Measurements from ENCODE around the gene HOXC6. TPM values are rescaled to one million over a fixed set of nuclear protein-coding genes. Genes with fewer than 3 reads are reported as not detected.

HOXC6 gene
- polyA plus RNA-seq, 3 donors from 2014 or later, result not detected

DNA sequence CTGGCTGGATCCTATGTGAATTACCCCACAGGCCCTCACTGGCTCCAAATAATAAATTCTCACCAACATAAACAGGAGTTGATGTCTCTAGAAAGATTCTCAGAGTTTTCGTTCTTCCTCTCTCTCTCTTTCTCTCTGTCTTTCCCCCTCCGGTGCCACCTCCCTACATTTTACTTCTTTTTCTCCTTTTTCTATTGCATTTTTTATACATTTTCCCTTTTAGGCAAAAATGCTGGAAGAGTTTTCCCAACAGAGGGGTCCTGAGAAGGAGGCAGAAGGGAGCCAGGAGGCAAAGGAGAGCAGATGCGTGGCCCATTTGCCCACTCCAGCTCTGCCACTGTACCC, 826 bp upstream of the HOXC6 start:
- Mint-ChIP-seq H3K4me1 (peaks cover 0 to 6% of the 10 kb centered on the region in 2 donors), H3K9me3 (peaks cover 0 to 2% (median 0%) of the 10 kb centered on the region in 6 donors), H3K27ac (no peak overlapping the region), H3K36me3 (no peaks in the 10 kb centered on the region), H3K4me3 (peak overlapping the region in 1 of 5 donors; percentile 11), H3K27me3 (ENCODE audit: low read depth in 3 of 3) (peaks cover 38 to 67% (median 65%) of the 10 kb centered on the region in 3 donors)
- DNase-seq, result no peak

DNA sequence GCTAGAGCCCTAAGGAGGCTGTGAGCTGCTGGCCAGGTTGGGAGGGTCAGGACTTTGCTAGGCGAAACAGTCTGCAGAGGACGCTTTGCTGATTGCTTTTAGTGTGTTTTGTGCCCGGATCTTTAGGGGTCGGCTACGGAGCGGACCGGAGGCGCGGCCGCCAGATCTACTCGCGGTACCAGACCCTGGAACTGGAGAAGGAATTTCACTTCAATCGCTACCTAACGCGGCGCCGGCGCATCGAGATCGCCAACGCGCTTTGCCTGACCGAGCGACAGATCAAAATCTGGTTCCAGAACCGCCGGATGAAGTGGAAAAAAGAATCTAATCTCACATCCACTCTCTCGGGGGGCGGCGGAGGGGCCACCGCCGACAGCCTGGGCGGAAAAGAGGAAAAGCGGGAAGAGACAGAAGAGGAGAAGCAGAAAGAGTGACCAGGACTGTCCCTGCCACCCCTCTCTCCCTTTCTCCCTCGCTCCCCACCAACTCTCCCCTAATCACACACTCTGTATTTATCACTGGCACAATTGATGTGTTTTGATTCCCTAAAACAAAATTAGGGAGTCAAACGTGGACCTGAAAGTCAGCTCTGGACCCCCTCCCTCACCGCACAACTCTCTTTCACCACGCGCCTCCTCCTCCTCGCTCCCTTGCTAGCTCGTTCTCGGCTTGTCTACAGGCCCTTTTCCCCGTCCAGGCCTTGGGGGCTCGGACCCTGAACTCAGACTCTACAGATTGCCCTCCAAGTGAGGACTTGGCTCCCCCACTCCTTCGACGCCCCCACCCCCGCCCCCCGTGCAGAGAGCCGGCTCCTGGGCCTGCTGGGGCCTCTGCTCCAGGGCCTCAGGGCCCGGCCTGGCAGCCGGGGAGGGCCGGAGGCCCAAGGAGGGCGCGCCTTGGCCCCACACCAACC, 1.5 kb downstream of the HOXC6 start:
- H3K27me3 Mint-ChIP-seq (ENCODE audit: low read depth in 3 of 3), result peaks cover 39 to 72% (median 71%) of the 10 kb centered on the region in 3 donors
- peaks cover 15 to 26% of the 10 kb centered on the region in 2 donors for H3K4me1 Mint-ChIP-seq
- DNase-seq, result no peak
- peaks cover 0 to 2% (median 0%) of the 10 kb centered on the region in 6 donors for H3K9me3 Mint-ChIP-seq
- no peak overlapping the region for H3K27ac Mint-ChIP-seq
- no peak overlapping the region for H3K4me3 Mint-ChIP-seq
- H3K36me3 Mint-ChIP-seq, result no peaks in the 10 kb centered on the region

DNA sequence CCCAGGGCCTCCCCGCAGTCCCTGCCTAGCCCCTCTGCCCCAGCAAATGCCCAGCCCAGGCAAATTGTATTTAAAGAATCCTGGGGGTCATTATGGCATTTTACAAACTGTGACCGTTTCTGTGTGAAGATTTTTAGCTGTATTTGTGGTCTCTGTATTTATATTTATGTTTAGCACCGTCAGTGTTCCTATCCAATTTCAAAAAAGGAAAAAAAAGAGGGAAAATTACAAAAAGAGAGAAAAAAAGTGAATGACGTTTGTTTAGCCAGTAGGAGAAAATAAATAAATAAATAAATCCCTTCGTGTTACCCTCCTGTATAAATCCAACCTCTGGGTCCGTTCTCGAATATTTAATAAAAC, 2.2 kb downstream of the HOXC6 start:
- no peak for DNase-seq
- Mint-ChIP-seq H3K36me3 (no peaks in the 10 kb centered on the region), H3K4me3 (peak overlapping the region in 1 of 5 donors; percentile 22), H3K27ac (no peak overlapping the region), H3K4me1 (peaks cover 20 to 32% of the 10 kb centered on the region in 2 donors), H3K9me3 (peaks cover 0 to 2% (median 0%) of the 10 kb centered on the region in 6 donors), H3K27me3 (ENCODE audit: low read depth in 3 of 3) (peaks cover 40 to 72% (median 69%) of the 10 kb centered on the region in 3 donors)

DNA sequence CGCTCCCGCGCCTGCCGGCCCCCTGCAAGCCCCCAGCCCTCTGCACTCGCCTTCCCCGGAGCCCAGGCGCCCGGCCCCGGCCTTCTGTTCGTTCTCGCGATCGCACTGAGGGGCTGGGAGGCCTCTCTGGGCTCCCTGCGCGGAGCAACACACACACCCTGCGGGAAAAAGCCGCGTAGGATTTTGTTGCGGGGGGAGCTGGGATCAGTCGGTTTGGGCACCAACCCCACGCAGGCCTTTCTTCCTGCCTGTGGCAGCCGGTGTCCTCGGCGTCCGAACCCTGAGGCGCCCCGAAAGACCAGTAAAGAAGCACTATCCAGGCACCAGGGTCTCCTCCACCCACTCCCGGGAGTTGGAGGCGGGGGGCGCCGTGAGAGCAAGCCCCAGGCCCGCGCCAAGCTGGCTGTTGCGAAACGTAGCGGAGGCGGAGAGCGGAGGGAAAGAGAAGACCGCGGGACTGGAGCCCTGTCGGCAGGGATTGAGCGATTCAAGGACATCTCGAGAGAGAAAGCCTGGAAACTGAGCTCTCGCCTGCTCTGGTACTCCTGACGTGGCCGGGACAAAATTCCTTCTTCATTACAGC, 2.7 kb downstream of the HOXC6 start:
- Mint-ChIP-seq H3K9me3 (peaks cover 0 to 2% (median 0%) of the 10 kb centered on the region in 6 donors), H3K27ac (no peak overlapping the region), H3K36me3 (no peaks in the 10 kb centered on the region), H3K27me3 (ENCODE audit: low read depth in 3 of 3) (peaks cover 40 to 68% (median 67%) of the 10 kb centered on the region in 3 donors), H3K4me3 (no peak overlapping the region), H3K4me1 (peaks cover 20 to 32% of the 10 kb centered on the region in 2 donors)
- no peak for DNase-seq

DNA sequence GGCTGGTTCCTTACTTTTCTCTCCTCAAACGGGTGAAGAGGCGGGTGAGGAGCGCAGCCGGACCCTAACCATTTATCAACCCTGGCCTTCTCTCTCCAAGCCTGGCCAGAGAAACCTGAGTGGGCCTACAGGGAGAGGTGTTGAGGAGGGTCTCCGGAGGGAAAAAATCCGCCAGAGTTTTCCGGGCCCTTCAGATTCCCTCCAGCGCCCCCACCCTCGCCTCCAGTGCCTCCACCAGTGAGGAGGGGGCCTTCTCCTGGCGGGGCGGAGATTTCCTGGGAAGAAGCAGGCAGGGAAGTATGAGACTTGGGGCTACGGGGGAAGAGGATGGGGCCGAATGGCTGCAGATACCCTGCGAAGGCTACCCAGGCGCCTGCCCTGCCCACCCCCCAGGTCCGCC, 3.2 kb downstream of the HOXC6 start:
- Mint-ChIP-seq H3K4me1 (peaks cover 20 to 32% of the 10 kb centered on the region in 2 donors), H3K27me3 (ENCODE audit: low read depth in 3 of 3) (peaks cover 42 to 65% (median 64%) of the 10 kb centered on the region in 3 donors), H3K36me3 (no peaks in the 10 kb centered on the region), H3K9me3 (peaks cover 0 to 2% (median 0%) of the 10 kb centered on the region in 6 donors), H3K4me3 (no peak overlapping the region), H3K27ac (no peak overlapping the region)
- DNase-seq, result no peak

DNA sequence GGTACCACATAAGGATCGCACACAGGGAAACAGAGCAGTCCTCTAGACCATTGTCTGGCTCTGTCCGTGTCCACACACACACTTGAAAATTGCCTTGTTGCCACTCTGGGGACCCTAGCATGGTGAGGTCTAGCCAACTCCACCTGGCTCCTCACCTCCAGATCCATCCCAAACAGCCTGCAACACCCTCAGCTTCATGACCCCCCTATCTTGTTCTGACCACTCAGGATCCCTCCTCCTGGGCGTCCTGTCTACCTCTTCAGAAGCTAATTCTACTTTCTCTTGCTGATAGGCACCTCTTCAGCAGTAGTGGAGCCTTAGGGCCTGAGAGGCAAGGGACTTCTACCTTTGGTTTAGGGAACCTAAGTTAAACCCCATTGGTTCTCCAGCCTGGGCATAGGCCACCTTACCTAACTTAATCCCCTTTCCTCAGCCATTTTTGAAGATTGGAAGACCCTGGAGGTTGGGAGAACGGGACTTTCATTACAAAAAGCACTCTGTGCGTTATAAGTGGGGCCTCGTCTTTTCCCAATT, 3.9 kb downstream of the HOXC6 start:
- Mint-ChIP-seq H3K27me3 (ENCODE audit: low read depth in 3 of 3) (peaks cover 37 to 63% (median 60%) of the 10 kb centered on the region in 3 donors), H3K9me3 (peaks cover 0 to 2% (median 0%) of the 10 kb centered on the region in 6 donors), H3K4me3 (peak overlapping the region in 1 of 5 donors; percentile 20), H3K4me1 (peaks cover 20 to 32% of the 10 kb centered on the region in 2 donors), H3K27ac (no peak overlapping the region), H3K36me3 (no peaks in the 10 kb centered on the region)
- DNase-seq, result no peak

DNA sequence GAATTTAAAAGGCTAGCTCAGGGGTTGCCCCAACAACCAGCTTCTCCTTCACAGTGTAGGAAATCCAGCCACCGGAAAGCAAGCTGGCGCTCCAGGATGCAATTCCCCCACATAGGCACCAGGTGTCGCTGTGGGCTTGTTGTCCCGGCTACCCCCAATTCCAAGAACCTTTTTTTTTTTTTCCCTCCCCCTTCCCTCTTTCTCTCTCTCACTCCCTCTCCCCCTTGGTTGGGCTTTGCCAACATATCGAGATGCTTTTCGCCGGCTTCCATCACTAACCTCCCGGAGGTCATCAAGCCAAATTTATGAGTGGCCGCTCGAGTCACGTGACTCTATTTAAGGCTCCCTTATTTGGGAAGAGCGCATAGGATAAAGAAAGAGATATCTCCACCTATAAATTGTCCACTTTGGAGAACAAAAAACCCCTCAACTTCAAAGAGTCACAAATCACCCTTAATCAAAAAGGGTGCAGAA, 4.4 kb downstream of the HOXC6 start, which contains the start of gene HOXC5:
HOXC5 (plus strand) TSS at position 424 of the 474 bp plus-strand sequence. CDS start 73 bp downstream, outside the sequence.
- Mint-ChIP-seq H3K27me3 (ENCODE audit: low read depth in 3 of 3) (peaks cover 37 to 63% (median 59%) of the 10 kb centered on the region in 3 donors), H3K27ac (peak within 1 kb of the TSS in 1 of 6 donors; percentile 14), H3K9me3 (peaks cover 0 to 2% (median 0%) of the 10 kb centered on the region in 6 donors), H3K36me3 (no peaks in the 10 kb centered on the region), H3K4me3 (peak within 1 kb of the TSS; percentile 72 to 91 (median 84)), H3K4me1 (peaks cover 20 to 32% of the 10 kb centered on the region in 2 donors)
- DNase-seq, result peak; percentile 67 to 73 (median 73)

DNA sequence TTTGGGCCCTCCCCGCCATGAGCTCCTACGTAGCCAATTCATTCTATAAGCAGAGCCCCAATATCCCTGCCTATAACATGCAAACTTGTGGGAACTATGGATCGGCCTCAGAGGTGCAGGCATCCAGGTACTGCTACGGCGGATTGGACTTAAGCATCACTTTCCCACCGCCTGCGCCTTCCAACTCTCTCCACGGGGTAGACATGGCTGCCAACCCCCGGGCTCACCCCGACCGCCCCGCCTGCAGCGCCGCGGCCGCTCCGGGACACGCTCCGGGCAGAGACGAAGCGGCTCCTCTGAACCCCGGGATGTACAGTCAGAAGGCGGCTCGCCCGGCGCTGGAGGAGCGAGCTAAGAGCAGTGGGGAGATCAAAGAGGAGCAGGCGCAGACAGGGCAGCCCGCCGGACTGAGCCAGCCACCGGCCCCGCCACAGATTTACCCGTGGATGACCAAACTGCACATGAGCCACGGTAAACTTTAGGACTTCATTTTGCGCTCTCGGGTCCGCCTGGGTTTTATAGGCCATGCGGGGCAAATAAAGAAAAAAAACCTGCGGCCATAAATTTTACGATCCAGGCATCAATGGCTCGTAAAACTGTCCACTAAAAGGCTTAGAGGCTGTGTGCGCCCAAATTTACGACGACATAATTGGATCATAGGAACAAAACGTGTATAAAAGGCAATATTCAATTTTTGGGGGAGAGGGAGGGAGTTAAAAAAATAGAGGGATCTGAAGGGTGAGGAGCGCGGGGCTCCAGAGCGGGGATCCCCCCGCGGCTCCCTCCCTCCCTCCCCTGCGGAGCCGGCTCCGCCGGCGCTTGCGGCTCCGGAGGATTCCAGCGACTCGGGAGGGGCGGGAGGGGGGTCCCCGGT, 5.1 kb downstream of the HOXC6 start:
- peak overlapping the region in 1 of 6 donors; percentile 14 for H3K27ac Mint-ChIP-seq
- peaks cover 20 to 31% of the 10 kb centered on the region in 2 donors for H3K4me1 Mint-ChIP-seq
- peaks cover 37 to 61% (median 58%) of the 10 kb centered on the region in 3 donors for H3K27me3 Mint-ChIP-seq (ENCODE audit: low read depth in 3 of 3)
- H3K4me3 Mint-ChIP-seq, result peak overlapping the region; percentile 72 to 91 (median 84)
- peaks cover 0 to 2% (median 0%) of the 10 kb centered on the region in 6 donors for H3K9me3 Mint-ChIP-seq
- DNase-seq, result peak in 1 of 3 donors; percentile 34
- no peaks in the 10 kb centered on the region for H3K36me3 Mint-ChIP-seq

DNA sequence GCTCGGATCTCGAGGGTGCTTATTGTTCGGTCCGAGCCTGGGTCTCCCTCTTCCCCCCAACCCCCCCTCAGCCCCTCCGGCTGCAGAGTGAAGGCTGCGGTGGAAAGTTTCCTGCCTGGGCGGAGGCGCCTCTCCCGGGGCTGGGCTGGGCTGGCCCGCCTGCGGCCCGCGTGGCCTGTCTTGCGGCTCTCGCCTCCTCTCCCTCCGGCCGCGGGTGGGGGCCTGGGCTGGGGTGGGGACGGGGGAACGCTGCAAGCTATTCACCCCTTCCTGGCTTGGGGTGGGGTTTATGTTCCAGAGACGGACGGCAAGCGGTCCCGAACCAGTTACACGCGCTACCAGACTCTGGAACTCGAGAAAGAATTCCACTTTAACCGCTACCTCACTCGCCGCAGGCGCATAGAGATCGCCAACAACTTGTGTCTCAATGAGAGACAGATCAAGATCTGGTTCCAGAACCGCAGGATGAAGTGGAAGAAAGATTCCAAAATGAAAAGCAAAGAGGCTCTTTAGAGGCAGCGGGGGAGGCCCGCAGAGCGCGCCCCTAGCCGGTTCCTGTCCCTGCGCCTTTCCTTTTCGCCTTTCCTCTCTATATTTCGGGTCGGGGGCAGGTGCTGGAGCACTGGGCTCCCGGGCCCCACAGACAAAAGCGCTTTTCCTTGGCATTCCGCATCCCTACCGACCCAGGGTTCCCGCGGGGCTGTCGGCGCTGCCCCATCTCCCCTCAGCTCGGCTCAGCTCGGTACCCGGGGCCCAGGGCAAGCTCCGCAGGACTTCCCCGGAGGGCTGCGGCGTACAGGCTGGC, 5.9 kb downstream of the HOXC6 start:
- no peak overlapping the region for H3K27ac Mint-ChIP-seq
- peaks cover 0 to 2% (median 0%) of the 10 kb centered on the region in 6 donors for H3K9me3 Mint-ChIP-seq
- H3K4me3 Mint-ChIP-seq, result peak overlapping the region; percentile 71 to 90 (median 82)

DNA sequence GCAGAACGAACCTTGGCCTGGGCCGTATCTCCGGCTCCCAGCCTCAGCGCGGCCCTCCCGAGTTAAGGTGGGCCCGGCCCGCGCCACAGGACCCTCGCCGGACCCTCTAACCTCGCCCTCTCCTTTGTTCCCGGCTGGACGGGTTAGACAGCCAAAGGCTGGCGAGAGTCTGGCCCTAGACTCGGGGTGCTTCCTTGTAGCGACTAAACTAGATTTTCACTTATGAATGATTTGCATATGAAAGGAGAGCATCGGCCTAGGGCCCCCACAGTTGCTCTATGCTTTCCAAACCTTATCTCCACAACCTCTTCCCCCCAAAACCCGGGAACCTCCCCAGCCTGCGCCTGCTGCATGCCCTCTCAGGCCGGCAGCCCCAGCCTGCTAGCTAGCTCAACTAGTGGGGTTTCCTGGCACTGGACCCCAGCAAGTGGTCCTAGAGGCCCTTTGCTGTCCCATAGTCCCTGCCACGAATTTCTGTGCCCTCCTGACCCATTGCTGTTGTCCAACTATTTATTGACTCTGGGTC, 6.6 kb downstream of the HOXC6 start:
- Mint-ChIP-seq H3K27ac (peak overlapping the region in 1 of 6 donors; percentile 61), H3K36me3 (no peaks in the 10 kb centered on the region), H3K4me3 (peak overlapping the region; percentile 57 to 90 (median 71)), H3K9me3 (peaks cover 0 to 2% (median 0%) of the 10 kb centered on the region in 6 donors), H3K4me1 (peaks cover 20 to 27% of the 10 kb centered on the region in 2 donors), H3K27me3 (ENCODE audit: low read depth in 3 of 3) (peaks cover 41 to 51% (median 50%) of the 10 kb centered on the region in 3 donors)
- DNase-seq, result no peak

More for the DNA sequence above, 5.9 kb downstream of the HOXC6 start:
- no peak for DNase-seq
- Mint-ChIP-seq H3K27me3 (ENCODE audit: low read depth in 3 of 3) (peaks cover 43 to 56% (median 52%) of the 10 kb centered on the region in 3 donors), H3K36me3 (no peaks in the 10 kb centered on the region), H3K4me1 (peaks cover 20 to 27% of the 10 kb centered on the region in 2 donors)

DNA sequence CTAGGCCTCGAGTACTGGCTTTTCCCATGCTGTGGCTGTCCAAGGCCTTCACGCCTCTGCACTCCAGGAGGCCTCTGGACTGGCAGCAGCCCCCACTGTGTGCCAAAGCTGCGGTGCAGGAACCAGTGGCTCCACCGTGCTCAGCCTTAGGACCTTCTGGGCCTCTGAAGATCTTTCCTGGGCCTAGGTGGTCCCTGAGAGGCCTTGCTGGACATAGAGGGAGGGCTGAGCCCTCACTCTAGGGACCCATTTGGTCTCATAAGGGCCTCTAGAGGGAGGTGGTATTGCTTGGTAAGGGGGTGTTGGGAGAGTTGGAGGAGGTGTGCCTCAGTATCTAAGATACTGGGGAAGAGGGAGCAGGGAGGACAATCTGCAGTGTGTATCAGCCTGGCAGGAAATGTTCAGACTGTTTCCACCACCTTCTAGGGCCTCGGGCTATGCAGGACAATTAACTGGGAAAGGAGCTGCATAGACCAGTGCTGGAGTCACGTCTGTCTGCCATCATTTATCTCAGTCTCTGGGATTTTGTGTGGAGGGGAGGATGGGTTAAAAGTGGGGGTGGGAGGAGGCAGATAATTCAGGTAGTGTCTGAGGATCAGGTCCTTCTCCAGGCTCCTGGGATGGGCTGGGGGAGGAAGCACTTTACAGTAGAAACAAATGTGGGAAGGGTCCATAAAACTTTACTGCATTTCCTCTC, 7.5 kb downstream of the HOXC6 start:
- DNase-seq, result no peak
- Mint-ChIP-seq H3K27me3 (ENCODE audit: low read depth in 3 of 3) (peaks cover 36 to 54% (median 45%) of the 10 kb centered on the region in 3 donors), H3K4me1 (peaks cover 20 to 27% of the 10 kb centered on the region in 2 donors), H3K36me3 (no peaks in the 10 kb centered on the region), H3K27ac (no peak overlapping the region), H3K9me3 (peaks cover 0 to 2% (median 0%) of the 10 kb centered on the region in 6 donors), H3K4me3 (no peak overlapping the region)
